ENCODE data around the gene ANAPC2.

Gene ANAPC2

GRCh38 chr9:137172901-137173795 is 15.2 kb downstream of the ANAPC2 start:
- Histone ChIP-seq H2BK12ac (ENCODE audit: low read length in 2 of 2) (no peak overlapping the region), H3K18ac (ENCODE audit: low read depth in 1 of 2, low read length in 2 of 2) (no peak overlapping the region), H3K4me1 (ENCODE audit: control insufficient read depth, insufficient read depth, low read depth, low read length) (peaks cover 19% of the 10 kb centered on the region), H3K23ac (ENCODE audit: low read length in 2 of 2) (no peak overlapping the region), H3K36me3 (ENCODE audit: control insufficient read depth in 1 of 2, insufficient read depth in 2 of 2, low read depth in 1 of 2, low read length in 2 of 2) (peaks cover 8 to 18% of the 10 kb centered on the region in 2 experiments), H2BK15ac (ENCODE audit: low read depth, poor library complexity, severe bottlenecking) (no peak overlapping the region), H4K8ac (ENCODE audit: low read length) (no peak overlapping the region), H3K27ac (ENCODE audit: low read length, poor library complexity, severe bottlenecking) (no peak overlapping the region), H2AFZ (ENCODE audit: low read depth, low read length) (no peak overlapping the region), H3K4me2 (ENCODE audit: low read length, poor library complexity, severe bottlenecking) (no peak overlapping the region), H3K4ac (ENCODE audit: low read depth in 1 of 2, low read length in 2 of 2) (no peak overlapping the region), H2BK5ac (ENCODE audit: low read depth, low read length, poor library complexity, severe bottlenecking) (no peak overlapping the region), H2AK5ac (ENCODE audit: low read length, severe bottlenecking) (no peak overlapping the region), H3K14ac (ENCODE audit: low read length in 2 of 2) (no peak overlapping the region), H3K27me3 (ENCODE audit: control insufficient read depth in 1 of 2, insufficient read depth in 1 of 2, low read length in 2 of 2) (peaks cover 44 to 63% of the 10 kb centered on the region in 2 experiments), H3K79me1 (replicated peaks; ENCODE audit: low read length, poor library complexity, severe bottlenecking) (no peaks in the 10 kb centered on the region), H2BK120ac (ENCODE audit: low read depth, low read length) (no peak overlapping the region), H3K9me3 (ENCODE audit: control insufficient read depth, low read length) (no peaks in the 10 kb centered on the region), H4K91ac (ENCODE audit: low read length) (no peak overlapping the region), H3K4me3 (ENCODE audit: insufficient read depth in 1 of 2, low read depth in 1 of 2, low read length in 2 of 2) (no peak overlapping the region), H3K9ac (ENCODE audit: low read length) (no peak overlapping the region)
- WGBS, result 85% methylated on average over 21 of the region's 21 CpGs
- no peak for DNase-seq

DNA sequence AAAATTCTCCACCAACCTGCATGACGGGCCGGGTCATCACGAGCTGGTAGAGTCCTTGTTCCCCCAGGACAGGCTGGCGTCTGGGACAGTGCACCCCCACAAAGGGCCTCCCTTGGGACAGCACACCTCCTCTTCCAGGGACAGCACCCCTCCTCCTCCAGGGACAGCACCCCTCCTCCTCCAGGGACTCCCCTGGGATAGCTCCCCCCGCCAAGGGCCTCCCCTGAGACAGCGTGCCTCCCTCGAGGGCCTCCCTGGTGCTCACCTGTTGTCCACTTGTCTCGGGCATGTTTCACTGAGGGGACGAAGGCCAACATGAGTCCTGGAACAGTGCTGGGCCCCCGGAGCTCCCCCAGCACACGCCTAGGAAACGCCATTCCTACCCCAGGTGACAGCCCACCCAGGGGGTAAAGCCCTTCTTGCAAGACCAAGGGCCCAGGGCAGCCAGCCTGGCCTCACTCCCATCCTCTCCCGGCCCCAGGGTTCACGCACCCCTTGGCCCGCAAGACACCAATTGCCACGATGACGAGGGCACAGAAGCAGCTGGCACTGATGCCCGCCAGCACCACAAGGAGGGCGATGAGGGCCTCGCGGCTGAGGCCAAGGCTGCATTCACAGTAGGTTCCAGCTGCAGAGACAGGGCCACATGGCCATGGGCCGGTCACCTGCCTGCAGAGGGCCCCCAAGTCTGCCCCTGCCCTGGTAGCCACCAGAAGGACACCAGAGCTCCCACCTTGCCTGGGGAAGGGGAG is 17.0 kb downstream of the ANAPC2 start:
- no peak overlapping the region for H2AFZ ChIP-seq (ENCODE audit: low read depth, low read length)
- no peak overlapping the region for H2BK15ac ChIP-seq (ENCODE audit: low read depth, poor library complexity, severe bottlenecking)
- peaks cover 62 to 75% of the 10 kb centered on the region in 2 experiments for H3K27me3 ChIP-seq (ENCODE audit: control insufficient read depth in 1 of 2, insufficient read depth in 1 of 2, low read length in 2 of 2)
- no peak overlapping the region for H3K4ac ChIP-seq (ENCODE audit: low read depth in 1 of 2, low read length in 2 of 2)
- H2BK120ac ChIP-seq (ENCODE audit: low read depth, low read length), result no peak overlapping the region
- no peak overlapping the region for H3K23ac ChIP-seq (ENCODE audit: low read length in 2 of 2)
- H2AK5ac ChIP-seq (ENCODE audit: low read length, severe bottlenecking), result no peak overlapping the region
- no peak overlapping the region for H4K91ac ChIP-seq (ENCODE audit: low read length)
- no peak overlapping the region for H4K8ac ChIP-seq (ENCODE audit: low read length)
- DNase-seq, result no peak
- H2BK12ac ChIP-seq (ENCODE audit: low read length in 2 of 2), result no peak overlapping the region
- H3K14ac ChIP-seq (ENCODE audit: low read length in 2 of 2), result no peak overlapping the region
- H3K9me3 ChIP-seq (ENCODE audit: control insufficient read depth, low read length), result no peaks in the 10 kb centered on the region
- H3K4me3 ChIP-seq (ENCODE audit: insufficient read depth in 1 of 2, low read depth in 1 of 2, low read length in 2 of 2), result no peak overlapping the region
- H3K18ac ChIP-seq (ENCODE audit: low read depth in 1 of 2, low read length in 2 of 2), result no peak overlapping the region
- no peak overlapping the region for H3K9ac ChIP-seq (ENCODE audit: low read length)
- H3K79me1 ChIP-seq (replicated peaks; ENCODE audit: low read length, poor library complexity, severe bottlenecking), result no peaks in the 10 kb centered on the region
- 91% methylated on average over 22 of the region's 22 CpGs for WGBS
- H3K27ac ChIP-seq (ENCODE audit: low read length, poor library complexity, severe bottlenecking), result no peak overlapping the region
- no peak overlapping the region for H2BK5ac ChIP-seq (ENCODE audit: low read depth, low read length, poor library complexity, severe bottlenecking)
- H3K36me3 ChIP-seq (ENCODE audit: control insufficient read depth in 1 of 2, insufficient read depth in 2 of 2, low read depth in 1 of 2, low read length in 2 of 2), result no peaks in the 10 kb centered on the region
- peaks cover 21% of the 10 kb centered on the region for H3K4me1 ChIP-seq (ENCODE audit: control insufficient read depth, insufficient read depth, low read depth, low read length)
- H3K4me2 ChIP-seq (ENCODE audit: low read length, poor library complexity, severe bottlenecking), result no peak overlapping the region

DNA sequence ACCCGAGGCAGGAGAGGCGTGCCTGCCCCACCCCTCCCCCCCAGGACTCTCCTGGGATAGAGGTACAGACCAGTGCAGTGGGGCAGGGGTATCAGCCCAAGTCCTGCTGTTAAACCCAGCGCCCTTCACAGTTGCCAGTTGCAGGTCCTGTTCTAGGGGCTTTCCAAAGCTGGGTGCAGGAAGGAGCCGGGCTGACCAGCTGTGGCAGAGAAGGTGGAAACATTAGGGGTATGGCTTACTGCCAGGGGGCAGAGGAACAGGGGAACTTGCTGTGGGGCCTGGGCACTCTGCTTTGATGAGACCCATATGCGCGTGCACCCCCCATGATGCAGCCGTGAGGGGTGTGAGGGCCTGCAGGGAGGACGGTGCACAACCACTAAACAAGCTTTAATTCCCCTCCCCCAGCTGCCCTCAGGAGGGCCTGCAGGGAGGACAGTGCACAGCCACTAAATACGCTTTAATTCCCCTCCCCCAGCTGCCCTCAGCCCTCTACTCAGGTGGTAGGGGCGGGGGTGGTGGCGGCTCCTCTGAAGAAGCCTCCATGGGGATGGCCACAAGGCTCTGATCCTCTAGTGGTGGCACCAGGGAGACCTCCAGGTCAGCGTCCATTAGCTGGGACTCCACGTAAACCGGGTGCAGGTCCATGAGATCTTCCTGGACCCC is 17.7 kb downstream of the ANAPC2 start:
- no peak overlapping the region for H3K4me2 ChIP-seq (ENCODE audit: low read length, poor library complexity, severe bottlenecking)
- H3K27me3 ChIP-seq (ENCODE audit: control insufficient read depth in 1 of 2, insufficient read depth in 1 of 2, low read length in 2 of 2), result peaks cover 69 to 82% of the 10 kb centered on the region in 2 experiments
- H2BK15ac ChIP-seq (ENCODE audit: low read depth, poor library complexity, severe bottlenecking), result no peak overlapping the region
- H3K27ac ChIP-seq (ENCODE audit: low read length, poor library complexity, severe bottlenecking), result no peak overlapping the region
- H2BK120ac ChIP-seq (ENCODE audit: low read depth, low read length), result no peak overlapping the region
- DNase-seq, result no peak
- H3K18ac ChIP-seq (ENCODE audit: low read depth in 1 of 2, low read length in 2 of 2), result no peak overlapping the region
- no peaks in the 10 kb centered on the region for H3K36me3 ChIP-seq (ENCODE audit: control insufficient read depth in 1 of 2, insufficient read depth in 2 of 2, low read depth in 1 of 2, low read length in 2 of 2)
- H3K4me1 ChIP-seq (ENCODE audit: control insufficient read depth, insufficient read depth, low read depth, low read length), result peaks cover 21% of the 10 kb centered on the region
- H4K8ac ChIP-seq (ENCODE audit: low read length), result no peak overlapping the region
- H3K4me3 ChIP-seq (ENCODE audit: insufficient read depth in 1 of 2, low read depth in 1 of 2, low read length in 2 of 2), result no peak overlapping the region
- no peak overlapping the region for H2BK5ac ChIP-seq (ENCODE audit: low read depth, low read length, poor library complexity, severe bottlenecking)
- 75% methylated on average over 12 of the region's 14 CpGs for WGBS
- no peak overlapping the region for H3K4ac ChIP-seq (ENCODE audit: low read depth in 1 of 2, low read length in 2 of 2)
- no peaks in the 10 kb centered on the region for H3K9me3 ChIP-seq (ENCODE audit: control insufficient read depth, low read length)
- no peak overlapping the region for H3K9ac ChIP-seq (ENCODE audit: low read length)
- no peak overlapping the region for H2AK5ac ChIP-seq (ENCODE audit: low read length, severe bottlenecking)
- H3K23ac ChIP-seq (ENCODE audit: low read length in 2 of 2), result no peak overlapping the region
- no peaks in the 10 kb centered on the region for H3K79me1 ChIP-seq (replicated peaks; ENCODE audit: low read length, poor library complexity, severe bottlenecking)
- H2BK12ac ChIP-seq (ENCODE audit: low read length in 2 of 2), result no peak overlapping the region
- no peak overlapping the region for H3K14ac ChIP-seq (ENCODE audit: low read length in 2 of 2)
- no peak overlapping the region for H2AFZ ChIP-seq (ENCODE audit: low read depth, low read length)
- H4K91ac ChIP-seq (ENCODE audit: low read length), result no peak overlapping the region
